Immature natural killer cell (primary cell): Measurements from ENCODE around the gene KRT16. TPM values are rescaled to one million over a fixed set of nuclear protein-coding genes. Genes with fewer than 3 reads are reported as not detected.
"Not testable (repeated sequence)": the region's sequence is repeated elsewhere in the genome, so short reads cannot be mapped to it uniquely, and the experiment has no call there.

Experiments used
- DNase-seq, 3 donors: peaks; one replicate each; pipeline ENCODE4 v3.0.0; 2022; ENCODE audit warnings: mixed read lengths in 1 of 3
- H3K27ac Mint-ChIP-seq, 6 donors: one replicate each; pipeline ENCODE4 v1.8.0; 2020; ENCODE audit warnings: mixed read lengths in 6 of 6, mild to moderate bottlenecking in 5 of 6, inconsistent platforms in 4 of 6, moderate library complexity in 3 of 6
- H3K27me3 Mint-ChIP-seq, 3 donors: one replicate each; pipeline ENCODE4 v1.8.0; 2020 to 2021; ENCODE audit warnings: low read depth in 3 of 3, mild to moderate bottlenecking in 3 of 3, mixed read lengths in 3 of 3, moderate library complexity in 3 of 3, inconsistent platforms in 1 of 3
- H3K36me3 Mint-ChIP-seq, 3 donors: one replicate each; pipeline ENCODE4 v1.8.0; 2020; ENCODE audit warnings: mixed read lengths in 3 of 3, inconsistent platforms in 2 of 3, mild to moderate bottlenecking in 2 of 3
- H3K4me1 Mint-ChIP-seq, 2 donors: one replicate each; pipeline ENCODE4 v1.8.0; 2020; ENCODE audit warnings: inconsistent platforms in 2 of 2, mild to moderate bottlenecking in 2 of 2, mixed read lengths in 2 of 2, moderate library complexity in 1 of 2
- H3K4me3 Mint-ChIP-seq, 5 donors: one replicate each; pipeline ENCODE4 v1.8.0; 2020; ENCODE audit warnings: mild to moderate bottlenecking in 5 of 5, mixed read lengths in 5 of 5, inconsistent platforms in 3 of 5, moderate library complexity in 3 of 5
- H3K9me3 Mint-ChIP-seq, 6 donors: one replicate each; pipeline ENCODE4 v1.8.0; 2020; ENCODE audit warnings: mild to moderate bottlenecking in 6 of 6, mixed read lengths in 6 of 6, inconsistent platforms in 4 of 6, moderate library complexity in 3 of 6
- polyA plus RNA-seq, 3 donors: library from polyadenylated mRNA; unstranded; fragments of 300-500 nt; fragmentation: Illumina TruSeq; gene quantifications; one replicate each; pipeline ENCODE4 v1.2.3, GENCODE V29; 2021

KRT16 gene
- polyA plus RNA-seq, 3 donors from 2014 or later, result not detected

- Mint-ChIP-seq H3K27me3 (no peaks in the 10 kb centered on the region), H3K4me3 (no peak overlapping the region), H3K36me3 (no peaks in the 10 kb centered on the region), H3K9me3 (no peaks in the 10 kb centered on the region), H3K4me1 (no peaks in the 10 kb centered on the region), H3K27ac (no peak overlapping the region)
- no peak for DNase-seq
Observed at GRCh38 chr17:41636652-41637051, 24.1 kb upstream of the KRT16 start.

- no peaks in the 10 kb centered on the region for H3K9me3 Mint-ChIP-seq
- no peak overlapping the region for H3K4me3 Mint-ChIP-seq
- no peak overlapping the region for H3K27ac Mint-ChIP-seq
- DNase-seq, result no peak
- no peaks in the 10 kb centered on the region for H3K4me1 Mint-ChIP-seq
- H3K27me3 Mint-ChIP-seq, result no peaks in the 10 kb centered on the region
- no peaks in the 10 kb centered on the region for H3K36me3 Mint-ChIP-seq
Observed at GRCh38 chr17:41635121-41636097, 22.8 kb upstream of the KRT16 start.

- Mint-ChIP-seq H3K4me1 (no peaks in the 10 kb centered on the region), H3K27ac (no peak overlapping the region), H3K36me3 (no peaks in the 10 kb centered on the region), H3K27me3 (no peaks in the 10 kb centered on the region), H3K9me3 (no peaks in the 10 kb centered on the region), H3K4me3 (no peak overlapping the region)
- no peak for DNase-seq
Observed at GRCh38 chr17:41634639-41635038, 22.1 kb upstream of the KRT16 start.

DNA sequence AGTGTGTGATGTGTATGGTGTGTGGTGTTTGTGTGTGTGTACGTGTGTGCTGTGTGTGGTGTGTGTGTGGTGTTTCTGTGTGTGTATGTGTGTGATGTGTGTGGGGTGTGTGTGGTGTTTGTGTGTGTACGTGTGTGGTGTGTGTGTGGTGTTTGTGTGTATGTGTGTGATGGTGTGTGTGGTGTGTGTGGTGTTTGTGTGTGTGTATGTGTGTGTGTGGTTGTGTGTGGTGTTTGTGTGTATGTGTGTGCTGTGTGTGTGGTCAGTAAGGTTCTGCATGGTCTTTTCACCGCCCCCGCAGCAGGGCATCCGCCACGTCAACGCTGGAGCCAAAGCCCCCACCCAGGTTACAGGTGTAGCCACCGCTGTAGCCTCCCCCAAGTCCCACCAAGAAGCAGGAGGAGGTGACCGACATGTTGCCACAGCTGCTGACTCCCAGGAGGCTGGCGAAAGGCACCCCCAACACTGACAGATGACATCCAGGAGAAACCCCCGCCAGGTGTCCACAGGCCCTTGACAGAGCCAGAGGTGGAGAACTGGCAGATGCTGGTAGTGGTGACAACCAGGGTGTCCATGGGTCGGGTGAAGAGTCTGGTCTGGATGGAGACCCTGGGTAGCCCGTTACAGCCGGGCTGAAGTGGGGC, 21.1 kb upstream of the KRT16 start:
- Mint-ChIP-seq H3K4me3 (no peak overlapping the region), H3K27ac (no peak overlapping the region), H3K4me1 (no peaks in the 10 kb centered on the region), H3K9me3 (no peaks in the 10 kb centered on the region), H3K27me3 (no peaks in the 10 kb centered on the region), H3K36me3 (no peaks in the 10 kb centered on the region)
- DNase-seq, result no peak

GRCh38 chr17:41632482-41633105, 20.0 kb upstream of the KRT16 start:
- DNase-seq, result no peak
- Mint-ChIP-seq H3K4me1 (no peaks in the 10 kb centered on the region), H3K27ac (no peak overlapping the region)

GRCh38 chr17:41631898-41632285, 19.3 kb upstream of the KRT16 start:
- DNase-seq, result no peak
- Mint-ChIP-seq H3K4me1 (no peaks in the 10 kb centered on the region), H3K27me3 (no peaks in the 10 kb centered on the region), H3K9me3 (no peaks in the 10 kb centered on the region), H3K36me3 (no peaks in the 10 kb centered on the region), H3K27ac (no peak overlapping the region), H3K4me3 (no peak overlapping the region)

More at GRCh38 chr17:41632482-41633105, 20.0 kb upstream of the KRT16 start:
- Mint-ChIP-seq H3K36me3 (no peaks in the 10 kb centered on the region), H3K4me3 (no peak overlapping the region), H3K27me3 (no peaks in the 10 kb centered on the region), H3K9me3 (no peaks in the 10 kb centered on the region)

DNA sequence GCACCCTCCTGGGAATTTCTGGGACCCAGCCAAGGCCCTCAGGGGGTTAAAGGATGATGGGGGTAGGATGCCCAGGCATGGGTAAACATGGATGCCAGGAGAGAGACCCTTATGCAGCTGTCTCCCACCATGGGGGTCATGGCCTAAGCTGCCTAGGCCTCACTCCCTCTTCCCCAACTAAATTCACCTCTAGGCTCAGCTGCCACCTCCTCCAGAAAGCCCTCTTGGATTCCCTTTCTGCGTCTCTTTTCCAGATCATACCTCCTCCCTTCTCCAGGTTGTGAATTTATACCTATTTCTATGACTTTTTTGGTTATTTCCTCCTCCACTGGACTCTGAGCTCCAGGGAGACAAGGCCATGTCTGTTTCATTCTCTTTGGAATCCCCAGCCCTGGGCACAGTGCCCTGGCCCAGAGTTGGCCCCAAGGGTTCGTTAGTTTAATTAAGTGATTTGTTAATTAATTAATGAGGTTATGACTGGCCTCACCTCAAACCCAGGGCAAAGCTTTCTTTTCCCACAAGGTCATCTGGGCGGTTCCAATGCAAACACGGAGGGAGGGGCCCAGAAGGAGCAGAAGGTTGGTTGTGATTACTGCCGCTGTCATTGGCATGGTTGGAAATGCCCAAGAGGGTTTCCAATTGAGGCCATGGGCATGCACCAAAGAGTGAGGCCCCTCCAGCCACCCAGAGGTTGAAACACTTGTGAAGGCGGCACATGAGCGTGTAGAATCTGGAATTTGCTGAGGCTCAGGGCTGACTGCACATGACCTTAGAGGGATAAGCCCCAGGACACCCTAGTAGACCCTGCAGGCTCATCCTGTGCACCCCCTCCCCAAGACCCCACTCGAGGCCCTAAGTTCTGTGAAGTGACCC, 18.7 kb upstream of the KRT16 start:
- Mint-ChIP-seq H3K9me3 (no peaks in the 10 kb centered on the region), H3K4me1 (no peaks in the 10 kb centered on the region), H3K4me3 (no peak overlapping the region), H3K27ac (no peak overlapping the region), H3K36me3 (no peaks in the 10 kb centered on the region), H3K27me3 (no peaks in the 10 kb centered on the region)
- no peak for DNase-seq

DNA sequence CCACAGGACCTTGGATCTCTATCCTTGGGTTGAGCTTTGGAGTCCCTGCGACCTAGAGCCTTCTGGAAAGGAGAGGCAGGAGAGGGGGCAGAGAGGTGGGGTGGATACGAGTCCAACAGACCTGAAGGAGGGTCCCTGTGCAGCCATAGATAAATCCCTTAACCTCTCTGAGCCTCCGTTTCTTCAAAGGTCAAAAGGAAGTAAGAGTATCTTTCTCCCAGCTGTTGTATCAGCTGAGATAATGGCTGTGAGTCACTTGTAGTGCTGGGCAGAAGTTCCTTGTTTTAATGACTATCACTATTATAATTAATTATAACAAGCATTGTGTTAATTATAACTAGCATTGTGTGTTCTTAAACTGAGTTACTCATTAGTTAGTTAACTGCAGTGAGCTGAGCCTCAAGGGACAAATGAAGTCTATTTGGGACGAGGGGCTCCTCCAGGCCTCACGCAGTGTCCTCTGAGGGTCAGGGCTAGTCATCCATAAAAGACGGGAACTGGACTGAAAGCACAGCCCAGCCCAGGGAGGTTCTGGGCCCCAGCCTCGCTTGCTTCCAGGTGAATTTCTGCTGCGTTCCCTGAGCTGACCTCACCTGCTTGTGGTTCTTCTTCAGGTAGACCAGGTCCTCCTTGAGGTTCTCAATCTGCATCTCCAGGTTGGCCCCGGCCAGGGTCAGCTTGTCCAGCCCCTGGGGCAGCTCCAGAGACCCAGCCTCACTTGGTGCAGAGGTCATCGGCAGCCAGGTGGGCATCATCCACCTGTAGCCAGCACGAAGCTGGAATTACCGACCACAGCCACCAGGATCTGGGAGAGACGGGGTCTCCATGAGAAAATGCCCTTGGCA, 17.5 kb upstream of the KRT16 start:
- H3K4me1 Mint-ChIP-seq, result no peaks in the 10 kb centered on the region
- no peak overlapping the region for H3K4me3 Mint-ChIP-seq
- no peak overlapping the region for H3K27ac Mint-ChIP-seq
- no peak for DNase-seq
- H3K27me3 Mint-ChIP-seq, result no peaks in the 10 kb centered on the region
- H3K36me3 Mint-ChIP-seq, result no peaks in the 10 kb centered on the region
- H3K9me3 Mint-ChIP-seq, result no peaks in the 10 kb centered on the region

DNA sequence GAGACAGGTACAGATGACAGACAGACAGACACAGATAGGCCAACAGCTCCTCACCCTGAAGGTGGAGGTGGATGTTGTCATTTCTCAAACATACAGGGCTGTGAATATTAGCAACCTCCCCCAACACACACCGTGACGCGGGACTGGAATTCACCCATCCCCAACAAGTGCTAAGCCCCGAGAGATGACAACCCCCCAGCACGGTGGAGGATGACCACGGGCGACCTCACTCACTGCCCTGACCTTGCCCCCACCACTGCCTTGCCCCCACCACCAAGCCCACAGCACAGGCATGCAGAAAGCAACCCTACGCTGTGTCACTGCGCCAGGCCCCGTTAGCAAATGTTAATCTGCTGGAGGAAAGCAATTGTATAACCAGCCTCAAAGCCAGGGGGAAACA, 16.7 kb upstream of the KRT16 start:
- no peak for DNase-seq
- Mint-ChIP-seq H3K27ac (no peak overlapping the region), H3K4me3 (no peak overlapping the region), H3K36me3 (no peaks in the 10 kb centered on the region), H3K9me3 (no peaks in the 10 kb centered on the region), H3K27me3 (no peaks in the 10 kb centered on the region), H3K4me1 (no peaks in the 10 kb centered on the region)

DNA sequence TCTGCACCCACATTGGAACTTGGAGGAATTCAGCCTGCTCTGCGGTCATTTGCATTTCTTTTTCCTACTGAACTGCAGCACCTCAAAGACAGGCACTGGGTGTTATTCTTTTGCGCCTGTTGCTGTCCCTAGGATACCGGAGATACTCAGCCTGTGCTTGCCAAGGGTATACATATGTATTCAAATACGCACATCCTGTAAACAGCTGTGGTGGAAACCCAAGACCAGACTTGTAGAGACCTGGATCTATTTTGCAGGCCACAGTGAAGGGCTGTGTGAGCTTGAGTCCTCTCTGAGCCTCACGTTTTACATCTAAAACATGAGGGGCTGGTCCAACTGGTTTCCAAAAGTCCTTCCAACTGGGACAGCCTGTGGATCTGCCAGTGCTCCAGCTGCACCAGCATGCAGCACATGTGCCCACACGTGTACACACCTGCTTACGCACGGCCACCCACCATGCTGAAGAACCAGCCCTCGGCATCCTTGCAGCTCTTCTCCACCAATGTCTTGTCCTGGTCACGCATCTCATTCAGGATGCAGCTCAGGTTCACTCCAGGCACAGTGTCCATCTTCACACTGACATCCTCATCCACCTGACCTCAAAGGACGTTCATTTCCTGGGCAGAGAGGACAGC, 16.2 kb upstream of the KRT16 start:
- not testable (repeated sequence) for H3K27ac Mint-ChIP-seq, H3K9me3 Mint-ChIP-seq, H3K4me1 Mint-ChIP-seq

GRCh38 chr17:41628073-41628370, 15.5 kb upstream of the KRT16 start:
- not testable (repeated sequence) for H3K9me3 Mint-ChIP-seq, H3K27ac Mint-ChIP-seq, H3K27me3 Mint-ChIP-seq, H3K4me3 Mint-ChIP-seq, H3K4me1 Mint-ChIP-seq, DNase-seq, H3K36me3 Mint-ChIP-seq

More for the DNA sequence above, 16.2 kb upstream of the KRT16 start:
- DNase-seq, H3K4me3 Mint-ChIP-seq, H3K27me3 Mint-ChIP-seq, H3K36me3 Mint-ChIP-seq: not testable (repeated sequence)

DNA sequence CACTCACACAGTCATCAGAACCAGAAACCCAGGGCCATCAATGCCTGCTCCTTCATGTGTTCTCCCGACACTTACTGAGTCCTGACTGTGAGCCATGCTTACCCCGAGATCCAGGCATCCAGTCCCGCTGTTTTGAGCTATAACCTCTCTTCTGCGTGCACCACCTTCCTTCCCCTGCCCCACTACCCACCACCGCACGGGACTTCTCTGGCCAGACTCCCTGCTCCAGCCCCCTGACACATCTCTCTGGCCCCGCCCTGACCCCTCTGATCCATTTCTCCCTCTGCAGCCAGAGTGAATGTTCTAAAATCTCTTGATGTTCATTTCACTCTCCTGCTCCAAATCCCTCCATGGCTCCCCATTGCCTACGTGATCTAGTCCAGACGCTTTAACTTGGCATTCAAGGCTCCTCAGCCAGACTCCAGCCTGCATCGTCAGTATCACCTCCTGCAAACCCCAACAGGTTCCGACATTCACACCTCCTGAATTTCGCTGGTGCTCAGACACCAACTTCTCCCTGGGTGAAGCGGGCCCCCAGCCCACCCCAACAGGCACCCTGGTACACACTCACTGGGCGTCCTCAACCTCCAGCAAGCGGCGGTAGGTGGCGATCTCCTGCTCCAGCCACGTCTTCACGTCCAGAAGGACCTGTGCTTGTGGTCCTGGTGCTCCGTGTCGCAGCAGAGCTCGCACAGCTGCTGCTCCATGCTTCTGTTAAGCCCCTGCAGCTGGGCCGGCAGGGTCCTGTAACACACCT, 14.9 kb upstream of the KRT16 start:
- Mint-ChIP-seq H3K4me1 (no peaks in the 10 kb centered on the region), H3K9me3 (no peaks in the 10 kb centered on the region), H3K27ac (no peak overlapping the region), H3K36me3 (no peaks in the 10 kb centered on the region), H3K27me3 (no peaks in the 10 kb centered on the region), H3K4me3 (no peak overlapping the region)
- no peak for DNase-seq
